Nephron (organoid): ENCODE measurements around the gene EIF1AD.

Experiments used
- H3K27ac Mint-ChIP-seq, 3 experiments: 2 replicates each; pipeline ENCODE4 v1.8.0; 2020; ENCODE audit warnings: mixed read lengths in 3 of 3, mild to moderate bottlenecking in 2 of 3, moderate library complexity in 1 of 3
- H3K27me3 Mint-ChIP-seq: 2 replicates; pipeline ENCODE4 v1.8.0; 2021; ENCODE audit warnings: low read depth, mild to moderate bottlenecking, moderate library complexity, mixed read lengths
- H3K36me3 Mint-ChIP-seq: 2 replicates; pipeline ENCODE4 v1.8.0; 2020; ENCODE audit warnings: low read depth, mixed read lengths
- H3K4me1 Mint-ChIP-seq: 2 replicates; pipeline ENCODE4 v1.8.0; 2020; ENCODE audit warnings: mixed read lengths
- H3K4me3 Mint-ChIP-seq, 3 experiments: 2 replicates each; pipeline ENCODE4 v1.8.0; 2020; ENCODE audit warnings: mild to moderate bottlenecking in 3 of 3, mixed read lengths in 3 of 3, moderate library complexity in 2 of 3
- H3K9me3 Mint-ChIP-seq: 2 replicates; pipeline ENCODE4 v1.8.0; 2020; ENCODE audit warnings: mixed read lengths
- CTCF ChIP-seq, 3 experiments: fragments of 200-600 bp; sonication (generic); IDR thresholded peaks; one replicate each; pipeline ENCODE4 v1.5.0; 2021; ENCODE audit warnings: antibody characterized with exemption in 3 of 3; ENCODE audit not compliant: unreplicated experiment in 3 of 3

Gene EIF1AD

GRCh38 chr11:65983589-65983987 lies 18.4 kb downstream of the EIF1AD start:
- H3K9me3 Mint-ChIP-seq: no peaks in the 10 kb centered on the region

GRCh38 chr11:65982824-65983588 lies 19.0 kb downstream of the EIF1AD start:
- Mint-ChIP-seq H3K27me3 (no peaks in the 10 kb centered on the region), H3K4me1 (no peaks in the 10 kb centered on the region), H3K36me3 (peaks cover 11% of the 10 kb centered on the region), H3K27ac (no peak overlapping the region), H3K4me3 (no peak overlapping the region), H3K9me3 (no peaks in the 10 kb centered on the region)
- TF ChIP-seq CTCF (IDR thresholded peaks at IDR 0.05; ENCODE audit: unreplicated experiment in 3 of 3): no peak

More at GRCh38 chr11:65983589-65983987, 18.4 kb downstream of the EIF1AD start:
- H3K36me3 Mint-ChIP-seq: peaks cover 11% of the 10 kb centered on the region
- no peak for TF ChIP-seq CTCF (IDR thresholded peaks at IDR 0.05; ENCODE audit: unreplicated experiment in 3 of 3)
- H3K4me3 Mint-ChIP-seq: no peak overlapping the region
- H3K27ac Mint-ChIP-seq: no peak overlapping the region
- no peaks in the 10 kb centered on the region for H3K4me1 Mint-ChIP-seq
- no peaks in the 10 kb centered on the region for H3K27me3 Mint-ChIP-seq

- H3K4me1 Mint-ChIP-seq: no peaks in the 10 kb centered on the region
- peaks cover 11% of the 10 kb centered on the region for H3K36me3 Mint-ChIP-seq
- TF ChIP-seq CTCF (IDR thresholded peaks at IDR 0.05; ENCODE audit: unreplicated experiment in 3 of 3): no peak
- no peak overlapping the region for H3K27ac Mint-ChIP-seq
- H3K27me3 Mint-ChIP-seq: no peaks in the 10 kb centered on the region
- no peak overlapping the region for H3K4me3 Mint-ChIP-seq
- H3K9me3 Mint-ChIP-seq: no peaks in the 10 kb centered on the region
These were observed 19.8 kb downstream of the EIF1AD start for GRCh38 chr11:65981972-65982823.

GRCh38 chr11:65981101-65981740 lies 20.7 kb downstream of the EIF1AD start:
- Mint-ChIP-seq H3K27me3 (no peaks in the 10 kb centered on the region), H3K4me1 (no peaks in the 10 kb centered on the region), H3K36me3 (peaks cover 12% of the 10 kb centered on the region), H3K4me3 (no peak overlapping the region), H3K27ac (no peak overlapping the region), H3K9me3 (no peaks in the 10 kb centered on the region)
- TF ChIP-seq CTCF (IDR thresholded peaks at IDR 0.05; ENCODE audit: unreplicated experiment in 3 of 3): no peak

GRCh38 chr11:65979261-65979759 lies 22.6 kb downstream of the EIF1AD start:
- H3K27ac Mint-ChIP-seq: no peak overlapping the region
- no peaks in the 10 kb centered on the region for H3K4me1 Mint-ChIP-seq
- peaks cover 21% of the 10 kb centered on the region for H3K36me3 Mint-ChIP-seq
- no peak for TF ChIP-seq CTCF (IDR thresholded peaks at IDR 0.05; ENCODE audit: unreplicated experiment in 3 of 3)
- H3K4me3 Mint-ChIP-seq: no peak overlapping the region
- H3K27me3 Mint-ChIP-seq: no peaks in the 10 kb centered on the region
- no peaks in the 10 kb centered on the region for H3K9me3 Mint-ChIP-seq
